GM12878 (cell line): ENCODE data around the gene TEX12. TPM values are rescaled to one million over a fixed set of nuclear protein-coding genes. Genes with fewer than 3 reads are reported as not detected.

ENCODE experiments used
- ATAC-seq: fragments of 200-7000 bp; cut with Tn5 transposase; 3 replicates; pipeline ENCODE4 v1.9.1; 2020; ENCODE audit warnings: mild to moderate bottlenecking, moderate library complexity
- BruUV-seq: library from RNA; stranded (reverse); fragments of 400-500 nt; replicated peaks from 2 replicates; lab custom pipeline; 2021; lab: Mats Ljungman, UMichigan
- CTCF ChIA-PET: fragments of 300-600 bp; sonication (Branson Sonifier 250); formaldehyde crosslinking; extraction: SDS; loops from one replicate; lab custom pipeline; 2021; ENCODE audit warnings: inconsistent platforms; lab: Yijun Ruan, JAX
- POLR2A ChIA-PET: fragments of 350-600 bp; formaldehyde crosslinking; extraction: SDS; loops from one replicate; lab custom pipeline; 2021; ENCODE audit warnings: inconsistent platforms; lab: Charles Lee
- RAD21 ChIA-PET: fragments of 300-600 bp; sonication (Branson Sonifier 250); formaldehyde crosslinking; loops from one replicate; lab custom pipeline; 2023; ENCODE audit warnings: antibody characterized with exemption; ENCODE audit not compliant: unreplicated experiment; lab: Charles Lee
- SMC1A ChIA-PET: fragments of 300-600 bp; sonication (Branson Sonifier 250); formaldehyde crosslinking; loops from one replicate; lab custom pipeline; 2023; ENCODE audit not compliant: unreplicated experiment, uncharacterized antibody; lab: Charles Lee
- DNase-seq: peaks from one replicate; pipeline ENCODE4 v3.0.0-alpha.2; 2011; ENCODE audit warnings: low read depth, low spot score
- FAIRE-seq: peaks from 3 replicates; lab custom pipeline; 2011; peaks lifted over from hg19 to GRCh38; lab: Jason Lieb, UNC
- H2AFZ ChIP-seq: 2 replicates; pipeline ENCODE4 v1.6.0; 2011; ENCODE audit warnings: low read depth, low read length, control low read depth; ENCODE audit not compliant: control insufficient read depth
- H3K27ac ChIP-seq: 2 replicates; pipeline ENCODE4 v1.5.1; 2011; ENCODE audit warnings: control low read depth; ENCODE audit not compliant: control insufficient read depth, insufficient read depth
- H3K27me3 ChIP-seq, 2 experiments: replicated peaks in 1 of 2; 2 replicates each; pipeline versions ENCODE4 v1.6.0 to v1.6.1; 2011; ENCODE audit warnings: low read length in 1 of 2; ENCODE audit not compliant: control insufficient read depth in 2 of 2, insufficient read depth in 2 of 2
- H3K36me3 ChIP-seq, 2 experiments: 2 replicates each; pipeline ENCODE4 v1.5.1; 2011; ENCODE audit warnings: low read length in 1 of 2; ENCODE audit not compliant: control insufficient read depth in 2 of 2, insufficient read depth in 2 of 2
- H3K4me1 ChIP-seq: 2 replicates; pipeline ENCODE4 v1.6.1; 2011; ENCODE audit warnings: mild to moderate bottlenecking, low read length, moderate library complexity, mixed read lengths; ENCODE audit not compliant: control insufficient read depth, insufficient read depth
- H3K4me2 ChIP-seq: 2 replicates; pipeline ENCODE4 v1.6.0; 2011; ENCODE audit warnings: control low read depth; ENCODE audit not compliant: control insufficient read depth, insufficient read depth
- H3K4me3 ChIP-seq: fragments of 200-600 bp; sonication (generic); 2 replicates; pipeline ENCODE4 v1.5.1; 2016
- H3K79me2 ChIP-seq: 2 replicates; pipeline ENCODE4 v1.6.0; 2011; ENCODE audit warnings: low read length; ENCODE audit not compliant: control insufficient read depth, insufficient read depth
- H3K9ac ChIP-seq: 2 replicates; pipeline ENCODE4 v1.8.0; 2011; ENCODE audit warnings: low read length, control low read depth, mixed read lengths; ENCODE audit not compliant: control insufficient read depth, insufficient read depth
- H3K9me3 ChIP-seq: replicated peaks from 3 replicates; pipeline ENCODE4 v1.5.1; 2011; ENCODE audit warnings: mild to moderate bottlenecking, low read length; ENCODE audit not compliant: control insufficient read depth, insufficient read depth
- H4K20me1 ChIP-seq: 2 replicates; pipeline ENCODE4 v1.6.0; 2011; ENCODE audit not compliant: control insufficient read depth, insufficient read depth
- BMI1 ChIP-seq: fragments of 450-650 bp; IDR thresholded peaks from 2 replicates; pipeline ENCODE4 v1.6.1; 2016; ENCODE audit warnings: mild to moderate bottlenecking, moderate library complexity, borderline replicate concordance
- CBX3 ChIP-seq: fragments of 200-600 bp; sonication (generic); IDR thresholded peaks from 2 replicates; pipeline ENCODE4 v1.6.1; 2016; ENCODE audit warnings: low read depth, borderline replicate concordance
- CBX5 ChIP-seq: sonication (generic); IDR thresholded peaks from 2 replicates; pipeline ENCODE4 v1.6.1; 2016; ENCODE audit warnings: low read depth, moderate library complexity, mild to moderate bottlenecking, inconsistent platforms
- CREM ChIP-seq: IDR thresholded peaks from 2 replicates; pipeline ENCODE4 v1.6.1; 2014; ENCODE audit warnings: antibody characterized with exemption, low read depth
- DPF2 ChIP-seq: fragments of 450-650 bp; IDR thresholded peaks from 2 replicates; pipeline ENCODE4 v1.6.1; 2017; ENCODE audit warnings: mild to moderate bottlenecking
- FOXK2 ChIP-seq: fragments of 450-650 bp; IDR thresholded peaks from 2 replicates; pipeline ENCODE4 v1.6.1; 2017; ENCODE audit warnings: mild to moderate bottlenecking, moderate library complexity
- MEF2B ChIP-seq: fragments of 450-650 bp; IDR thresholded peaks from 2 replicates; pipeline ENCODE4 v1.6.1; 2018; ENCODE audit warnings: mild to moderate bottlenecking, moderate library complexity; ENCODE audit not compliant: partially characterized antibody, poor library complexity, severe bottlenecking
- MYB ChIP-seq: fragments of 150-350 bp; IDR thresholded peaks from 2 replicates; pipeline ENCODE4 v1.6.1; 2014; ENCODE audit warnings: mild to moderate bottlenecking, low read depth, low read length, borderline replicate concordance
- SUPT20H ChIP-seq: IDR thresholded peaks from 2 replicates; pipeline ENCODE4 v1.6.1; 2011; ENCODE audit warnings: low read depth, mild to moderate bottlenecking, low read length, moderate library complexity, borderline replicate concordance; ENCODE audit not compliant: control insufficient read depth
- TARDBP ChIP-seq: IDR thresholded peaks from 2 replicates; pipeline ENCODE4 v1.6.1; 2016; ENCODE audit warnings: borderline replicate concordance
- YY1 ChIP-seq: IDR thresholded peaks from 2 replicates; pipeline ENCODE4 v1.6.1; 2011; ENCODE audit warnings: low read depth, mild to moderate bottlenecking, low read length
- ZNF274 ChIP-seq: IDR thresholded peaks from one replicate; pipeline ENCODE4 v1.8.0; 2011; ENCODE audit not compliant: insufficient read length, insufficient read depth
- ZNF384 ChIP-seq: IDR thresholded peaks from 2 replicates; pipeline ENCODE4 v1.6.1; 2012; ENCODE audit warnings: low read depth, mild to moderate bottlenecking, low read length, improper control_type of control experiment, borderline replicate concordance
- WGBS: methylation state at CpG from one replicate; pipeline ENCODE4 v1.1.6; 2016; ENCODE audit warnings: low lambda C conversion rate; ENCODE audit not compliant: insufficient replicate concordance, insufficient coverage; ENCODE audit errors: missing lambda C conversion rate; 5-methylcytosine and 5-hydroxymethylcytosine counted together
- in situ Hi-C: fragments of 300-500 bp; cut with MboI; formaldehyde crosslinking; loops from 9 replicates; pipeline ENCODE4 v1.14.3; 2018; ENCODE audit warnings: mixed read lengths
- intact Hi-C: fragments of 100-400 bp; cut with micrococcal nuclease; formaldehyde crosslinking; loops from one replicate; pipeline ENCODE4 v1.14.2; 2022; ENCODE audit not compliant: unreplicated experiment
- polyA plus RNA-seq, 11 experiments: library from polyadenylated mRNA; depleted of rRNA in 4 of 11; unstranded in 6 of 11; stranded (reverse) in 5 of 11; fragments of >200 nt; fragmentation: Nextera tagmentation in 4 of 11; fragmentation: Illumina TruSeq in 1 of 11; extraction: Ambion mirVana in 4 of 11; extraction: Trizol in 1 of 11; gene quantifications; 1 replicate in 1 of 11; 2 replicates in 10 of 11; pipeline versions ENCODE4 v1.2.1 to v1.2.3, GENCODE V29; 2011 to 2016; ENCODE audit warnings: inconsistent platforms in 2 of 11, missing spikeins in 2 of 11, low read depth in 1 of 11
- total RNA-seq, 4 experiments: library from RNA; depleted of rRNA in 3 of 4; stranded (reverse); fragments of >200 nt in 3 of 4; fragmentation: Illumina TruSeq in 1 of 4; extraction: Trizol in 1 of 4; gene quantifications; 2 replicates each; pipeline versions ENCODE4 v1.2.1 to v1.2.3, GENCODE V29; 2013 to 2021
- TF ChIP-seq, protein P1 (sequence below), 3 experiments: IDR thresholded peaks in 2 of 3; conservative IDR thresholded peaks in 1 of 3; 2 replicates each; pipeline ENCODE4 v1.5.1; 2011; ENCODE audit warnings: low read depth in 3 of 3, low read length in 3 of 3, mild to moderate bottlenecking in 3 of 3, control low read depth in 2 of 3, moderate library complexity in 2 of 3, inconsistent platforms in 1 of 3, mixed read lengths in 1 of 3; ENCODE audit not compliant: control insufficient read depth in 2 of 3, insufficient read depth in 1 of 3; ENCODE audit errors: extremely low read depth in 1 of 3

Gene TEX12
- total and polyA plus RNA-seq, 10 of the 15 experiments (the other 5 are each of a cell fraction or from before 2014, with no cell fraction given) = 0.11 to 1.3 (median 0.40) TPM; not detected in 2

GRCh38 chr11:112156153-112156955 lies 10.8 kb upstream of the TEX12 start:
- RAD21 ChIA-PET = no interaction called here

DNA sequence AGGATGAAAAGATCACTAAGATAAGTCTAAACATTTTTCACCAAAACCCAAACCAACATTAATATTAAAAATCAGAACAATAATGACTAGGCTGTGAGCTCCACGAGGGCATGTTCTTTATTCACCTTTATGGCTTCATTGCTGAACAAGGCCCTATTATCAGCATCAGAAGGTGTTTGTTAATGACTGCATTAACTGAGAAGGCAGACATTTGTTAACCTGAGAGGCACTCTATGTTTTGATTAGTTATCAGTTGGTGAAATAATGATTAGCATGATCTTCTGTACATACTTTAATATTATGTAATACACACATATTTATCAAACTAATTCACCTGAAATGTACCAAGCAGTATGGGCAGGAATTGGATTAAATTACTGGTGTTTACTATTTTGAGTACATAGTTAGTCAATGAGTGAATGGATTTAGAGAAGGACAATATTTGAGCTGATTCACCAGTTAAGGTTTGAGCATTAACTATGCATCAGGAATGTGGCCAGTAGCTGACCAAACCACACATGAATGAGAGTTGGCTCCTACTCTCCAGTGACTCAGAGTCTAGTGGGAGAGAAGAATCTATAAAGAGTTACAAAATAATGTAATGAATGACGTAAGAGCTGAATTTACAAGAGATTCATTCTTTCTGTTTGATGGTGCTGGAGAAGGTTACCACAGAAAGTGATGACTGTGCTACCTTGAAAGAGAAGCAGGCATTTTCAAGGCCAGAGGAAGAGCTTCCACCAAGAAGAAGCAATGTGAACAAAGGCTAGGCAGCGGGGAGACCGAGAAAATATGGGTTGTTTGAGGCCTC lies 10.0 kb upstream of the TEX12 start:
- CTCF ChIA-PET = interaction anchor here (0.9 to 1.8 kb wide), 4 partner anchors 12 to 315 kb away, joined by 3 to 8 read pairs (median 4); partner anchors contain the start of gene BCO2
- H3K4me1 ChIP-seq = no peaks in the 10 kb centered on the region
- H3K4me2 ChIP-seq = no peak overlapping the region
- ATAC-seq (peak; percentile 49), FAIRE-seq (no peak), DNase-seq (no peak)
- no peaks in the 10 kb centered on the region for H3K27me3 ChIP-seq
- H4K20me1 ChIP-seq = no peaks in the 10 kb centered on the region
- in situ Hi-C loops (no loop called here), intact Hi-C loops (no loop called here)
- POLR2A ChIA-PET = no interaction called here
- BruUV-seq = no TSS peak
- SMC1A ChIA-PET = interaction anchor here (1.1 kb wide), 1 partner anchor 43 kb away, joined by 3 read pairs; no protein-coding TSS in a partner anchor
- H3K79me2 ChIP-seq = no peaks in the 10 kb centered on the region
- H3K9me3 ChIP-seq = no peaks in the 10 kb centered on the region
- H3K4me3 ChIP-seq = no peak overlapping the region
- no peaks in the 10 kb centered on the region for H3K36me3 ChIP-seq
- RAD21 ChIA-PET = no interaction called here
- H2AFZ ChIP-seq = no peak overlapping the region
- H3K9ac ChIP-seq = no peak overlapping the region
- 49% methylated on average over 4 of the region's 4 CpGs for WGBS
- no peak overlapping the region for H3K27ac ChIP-seq
- no peak for TF ChIP-seq DPF2
- TF ChIP-seq TARDBP = no peak
- no peak for TF ChIP-seq MEF2B
- no peak for TF ChIP-seq YY1
- TF ChIP-seq, protein P1, sequence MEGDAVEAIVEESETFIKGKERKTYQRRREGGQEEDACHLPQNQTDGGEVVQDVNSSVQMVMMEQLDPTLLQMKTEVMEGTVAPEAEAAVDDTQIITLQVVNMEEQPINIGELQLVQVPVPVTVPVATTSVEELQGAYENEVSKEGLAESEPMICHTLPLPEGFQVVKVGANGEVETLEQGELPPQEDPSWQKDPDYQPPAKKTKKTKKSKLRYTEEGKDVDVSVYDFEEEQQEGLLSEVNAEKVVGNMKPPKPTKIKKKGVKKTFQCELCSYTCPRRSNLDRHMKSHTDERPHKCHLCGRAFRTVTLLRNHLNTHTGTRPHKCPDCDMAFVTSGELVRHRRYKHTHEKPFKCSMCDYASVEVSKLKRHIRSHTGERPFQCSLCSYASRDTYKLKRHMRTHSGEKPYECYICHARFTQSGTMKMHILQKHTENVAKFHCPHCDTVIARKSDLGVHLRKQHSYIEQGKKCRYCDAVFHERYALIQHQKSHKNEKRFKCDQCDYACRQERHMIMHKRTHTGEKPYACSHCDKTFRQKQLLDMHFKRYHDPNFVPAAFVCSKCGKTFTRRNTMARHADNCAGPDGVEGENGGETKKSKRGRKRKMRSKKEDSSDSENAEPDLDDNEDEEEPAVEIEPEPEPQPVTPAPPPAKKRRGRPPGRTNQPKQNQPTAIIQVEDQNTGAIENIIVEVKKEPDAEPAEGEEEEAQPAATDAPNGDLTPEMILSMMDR (IDR thresholded peaks at IDR 0.05 in 2 of 3, conservative IDR thresholded peaks at IDR 0.05 in 1 of 3; ENCODE audit: control insufficient read depth in 2 of 3, extremely low read depth in 1 of 3, insufficient read depth in 1 of 3, low read depth in 3 of 3, low read length in 3 of 3) = no peak
- no peak for TF ChIP-seq ZNF384
- TF ChIP-seq SUPT20H = no peak
- no peak for TF ChIP-seq MYB
- no peak for TF ChIP-seq BMI1
- TF ChIP-seq CBX3 = no peak
- TF ChIP-seq CREM = no peak
- no peak for TF ChIP-seq FOXK2
- no peak for TF ChIP-seq ZNF274

More at GRCh38 chr11:112156153-112156955, 10.8 kb upstream of the TEX12 start:
- Histone ChIP-seq H3K27me3 (no peaks in the 10 kb centered on the region), H3K4me3 (no peak overlapping the region), H3K9me3 (no peaks in the 10 kb centered on the region), H2AFZ (no peak overlapping the region), H3K4me2 (no peak overlapping the region), H4K20me1 (no peaks in the 10 kb centered on the region), H3K9ac (no peak overlapping the region), H3K4me1 (no peaks in the 10 kb centered on the region), H3K79me2 (no peaks in the 10 kb centered on the region), H3K27ac (no peak overlapping the region), H3K36me3 (no peaks in the 10 kb centered on the region)
- CTCF ChIA-PET = interaction anchor here (0.9 to 1.8 kb wide), 4 partner anchors 13 to 314 kb away, joined by 3 to 8 read pairs (median 4); partner anchors contain the start of gene BCO2
- intact Hi-C loops (no loop called here), in situ Hi-C loops (no loop called here)
- FAIRE-seq (no peak), DNase-seq (no peak), ATAC-seq (no peak)
- POLR2A ChIA-PET = no interaction called here
- SMC1A ChIA-PET = interaction anchor here (1.1 kb wide), 1 partner anchor 42 kb away, joined by 3 read pairs; no protein-coding TSS in a partner anchor
- WGBS = 67% methylated on average over 5 of the region's 5 CpGs
- TF ChIP-seq CBX5 (no peak), ZNF384 (no peak)
- no TSS peak for BruUV-seq
